GM19455 (cell line): ENCODE results near the gene TAPBP.
"Not testable (repeated sequence)": the region's sequence is repeated elsewhere in the genome, so short reads cannot be mapped to it uniquely, and the experiment has no call there.

Experiments used
- ATAC-seq: cut with Tn5 transposase; IDR thresholded peaks from one replicate; pipeline ENCODE4 v1.9.1; 2021; ENCODE audit not compliant: unreplicated experiment

TAPBP gene

GRCh38 chr6:33297956-33298772, 15.7 kb downstream of the TAPBP start:
- ATAC-seq = no peak

GRCh38 chr6:33297406-33297955, 16.4 kb downstream of the TAPBP start:
- no peak for ATAC-seq

- no peak for ATAC-seq
Measured at GRCh38 chr6:33296797-33297405, 17.0 kb downstream of the TAPBP start.

GRCh38 chr6:33295621-33296369, 18.1 kb downstream of the TAPBP start:
- ATAC-seq = no peak

GRCh38 chr6:33294086-33294823, 19.6 kb downstream of the TAPBP start:
- ATAC-seq = no peak

GRCh38 chr6:33292996-33293682, 20.7 kb downstream of the TAPBP start:
- ATAC-seq = no peak

GRCh38 chr6:33290459-33290858, 23.4 kb downstream of the TAPBP start:
- ATAC-seq = no peak

GRCh38 chr6:33289784-33290315, 24.0 kb downstream of the TAPBP start:
- no peak for ATAC-seq

GRCh38 chr6:33288921-33289783, 24.7 kb downstream of the TAPBP start, which contains the start of the genes PFDN6 and WDR46:
PFDN6 (plus strand) TSS chr6:33289601; CDS start chr6:33289857, 256 bp downstream.
WDR46 (minus strand) TSS chr6:33289239; CDS start chr6:33289170, 69 bp downstream.
- peak; percentile 79 for ATAC-seq

- ATAC-seq = no peak
Measured at GRCh38 chr6:33288141-33288920, 25.5 kb downstream of the TAPBP start.

GRCh38 chr6:33286946-33287914, 26.6 kb downstream of the TAPBP start:
- no peak for ATAC-seq

- not testable (repeated sequence) for ATAC-seq
Measured at GRCh38 chr6:33285214-33285613, 28.7 kb downstream of the TAPBP start.

- no peak for ATAC-seq
Measured at GRCh38 chr6:33280539-33280938, 33.3 kb downstream of the TAPBP start.

- no peak for ATAC-seq
Measured at GRCh38 chr6:33279971-33280511, 33.8 kb downstream of the TAPBP start.

GRCh38 chr6:33279257-33279695, 34.6 kb downstream of the TAPBP start:
- ATAC-seq = no peak

GRCh38 chr6:33278810-33279209, 35.1 kb downstream of the TAPBP start:
- no peak for ATAC-seq

- ATAC-seq = no peak
Measured at GRCh38 chr6:33278392-33278741, 35.5 kb downstream of the TAPBP start.
